ENCODE data around the gene SS18L1. TPM values are rescaled to one million over a fixed set of nuclear protein-coding genes. Genes with fewer than 3 reads are reported as not detected.

The SS18L1 gene
- total RNA-seq, 1 experiment from 2014 or later = 28.1 TPM

DNA sequence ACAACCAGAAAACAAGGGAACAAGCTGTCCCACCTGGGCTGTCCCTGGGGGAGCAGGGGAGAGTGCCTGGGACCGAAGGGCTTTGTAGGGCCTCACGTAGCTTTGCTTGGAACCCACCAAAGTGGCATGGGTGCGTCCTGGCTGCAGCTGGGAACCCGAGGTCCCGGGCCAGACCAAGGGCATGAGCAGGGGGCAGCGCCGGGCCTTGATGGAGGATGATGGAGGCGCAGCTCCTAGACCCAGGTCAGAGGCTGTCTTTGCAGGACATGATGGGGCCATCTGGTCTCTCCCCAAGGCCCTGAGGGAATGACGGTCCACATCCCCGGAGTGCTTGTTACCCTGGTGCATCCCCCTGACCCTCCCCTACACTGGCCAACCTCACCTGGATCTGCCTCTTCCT lies 87.1 kb downstream of the SS18L1 start:
- intact Hi-C loops (cut with micrococcal nuclease) = no loop called here
- H3K9me2 ChIP-seq (ENCODE audit: insufficient read depth) = no peaks in the 10 kb centered on the region
- ChIA-PET POLR2A (no interaction called here), CTCF (no interaction called here), RAD21 (ENCODE audit: low non-redundant PET in 1 of 2, low total read pairs in 2 of 2, uncharacterized antibody in 2 of 2, unreplicated experiment in 2 of 2) (no interaction called here)
- H3K79me2 ChIP-seq (ENCODE audit: insufficient read depth, low read length) = no peaks in the 10 kb centered on the region
- no peak overlapping the region for H3K4me3 ChIP-seq (replicated peaks in 1 of 2; ENCODE audit: low read depth in 1 of 2, low read length in 2 of 2)
- H3K4me1 ChIP-seq (ENCODE audit: control insufficient read depth in 1 of 2, insufficient read depth in 2 of 2, low read length in 2 of 2) = peaks cover 0 to 20% of the 10 kb centered on the region in 2 experiments; a peak in 2 of 4 replicates
- H3K4me2 ChIP-seq (ENCODE audit: low read length) = no peak overlapping the region
- no peaks in the 10 kb centered on the region for H3K9me3 ChIP-seq (ENCODE audit: control insufficient read depth in 1 of 2, insufficient read depth in 1 of 2, low read depth in 1 of 2, low read length in 2 of 2)
- no peaks in the 10 kb centered on the region for H4K20me1 ChIP-seq (ENCODE audit: insufficient read depth)
- DNase-seq (ENCODE audit: low read depth, low spot score) = no peak
- no TSS peak for BruUV-seq (replicated peaks)
- H3K27me3 ChIP-seq (ENCODE audit: insufficient read depth, low read length) = 0 out of 2 replicates have a peak, but pooled peaks cover 5% of the 10 kb centered on the region
- no peak for ATAC-seq
- no peak overlapping the region for H3K27ac ChIP-seq (ENCODE audit: low read depth, low read length)
- TF ChIP-seq SIN3A (IDR thresholded peaks at IDR 0.05; ENCODE audit: low read depth) (no peak), REST (IDR thresholded peaks at IDR 0.05; ENCODE audit: low read depth) (no peak), POLR2A (IDR thresholded peaks at IDR 0.05; ENCODE audit: borderline replicate concordance, extremely low read depth, insufficient read depth, insufficient read length) (no peak), ATF3 (IDR thresholded peaks at IDR 0.05) (no peak), JUND (IDR thresholded peaks at IDR 0.05) (no peak), TCF7L2 (IDR thresholded peaks at IDR 0.05; ENCODE audit: borderline replicate concordance, extremely low read depth, insufficient read depth, insufficient read length) (no peak), CEBPB (IDR thresholded peaks at IDR 0.05; ENCODE audit: low read depth) (no peak), MAX (IDR thresholded peaks at IDR 0.05) (no peak), FOSL1 (IDR thresholded peaks at IDR 0.05; ENCODE audit: low read depth) (no peak), ZFX (IDR thresholded peaks at IDR 0.05) (no peak), RAD21 (IDR thresholded peaks at IDR 0.05; ENCODE audit: low read depth) (no peak)
- H2AFZ ChIP-seq (ENCODE audit: low read depth, low read length, poor library complexity, severe bottlenecking) = no peak overlapping the region
- no peak overlapping the region for H3K9ac ChIP-seq (ENCODE audit: low read length)
- no peaks in the 10 kb centered on the region for H3K36me3 ChIP-seq (ENCODE audit: control insufficient read depth in 1 of 2, insufficient read depth in 2 of 2, low read length in 2 of 2)

Data from HCT116 (cell line).